HCT116 (cell line): ENCODE results near the gene ABCG5. TPM values are rescaled to one million over a fixed set of nuclear protein-coding genes. Genes with fewer than 3 reads are reported as not detected.

Source experiments
- total RNA-seq: library from RNA; stranded (reverse); gene quantifications from one replicate; pipeline ENCODE4 v1.2.1, GENCODE V29; 2021; ENCODE audit not compliant: unreplicated experiment

Gene ABCG5
- total RNA-seq, 1 experiment from 2014 or later: not detected

Other genes starting within 250 kb of the ABCG5 start
- 30.7 TPM for gene THADA, start 242.8 kb downstream of the ABCG5 start, total RNA-seq
- gene PLEKHH2, start 201.6 kb downstream of the ABCG5 start, total RNA-seq: 7.8 TPM
- 0.20 TPM for gene C1GALT1C1L, start 162.4 kb downstream of the ABCG5 start, total RNA-seq
- 16.7 TPM for gene DYNC2LI1, start 64.8 kb downstream of the ABCG5 start, total RNA-seq
- 0.05 TPM for gene ABCG8, start 132 bp upstream of the ABCG5 start, total RNA-seq
- 210 TPM for gene LRPPRC, start 157.2 kb upstream of the ABCG5 start, total RNA-seq